Duodenal mucosa (tissue), 2 donors: ENCODE measurements around the gene CDK4.
"Not testable (repeated sequence)": the region's sequence is repeated elsewhere in the genome, so short reads cannot be mapped to it uniquely, and the experiment has no call there.

Experiments used
- H3K27ac ChIP-seq: one replicate; pipeline ENCODE4 v1.7.0; 2013; ENCODE audit warnings: low read depth, low read length
- H3K27me3 ChIP-seq, 2 donors: one replicate each; pipeline ENCODE4 v1.7.0; 2013; ENCODE audit warnings: low read length in 2 of 2, control low read depth in 1 of 2; ENCODE audit not compliant: insufficient read depth in 2 of 2, control insufficient read depth in 1 of 2
- H3K36me3 ChIP-seq, 2 donors: one replicate each; pipeline ENCODE4 v1.7.0; 2013; ENCODE audit warnings: low read length in 2 of 2, control low read depth in 1 of 2; ENCODE audit not compliant: insufficient read depth in 2 of 2, control insufficient read depth in 1 of 2
- H3K4me1 ChIP-seq, 2 donors: one replicate each; pipeline ENCODE4 v1.7.0; 2013; ENCODE audit warnings: low read length in 2 of 2, control low read depth in 1 of 2; ENCODE audit not compliant: insufficient read depth in 2 of 2, control insufficient read depth in 1 of 2
- H3K4me3 ChIP-seq, 2 donors: one replicate each; pipeline ENCODE4 v1.7.0; 2013; ENCODE audit warnings: low read length in 2 of 2, low read depth in 1 of 2
- H3K9ac ChIP-seq, 2 donors: one replicate each; pipeline ENCODE4 v1.7.0; 2013; ENCODE audit warnings: low read length in 2 of 2, low read depth in 1 of 2
- H3K9me3 ChIP-seq, 2 donors: one replicate each; pipeline ENCODE4 v1.7.0; 2013; ENCODE audit warnings: low read length in 2 of 2, control low read depth in 1 of 2; ENCODE audit not compliant: control insufficient read depth in 1 of 2

The CDK4 gene

GRCh38 chr12:57781801-57782200 is 29.7 kb upstream of the CDK4 start:
- H3K4me1 ChIP-seq, result peaks cover 14 to 32% of the 10 kb centered on the region in 2 donors
- peaks cover 8 to 20% of the 10 kb centered on the region in 2 donors for H3K36me3 ChIP-seq
- H3K4me3 ChIP-seq, result no peak overlapping the region
- H3K9ac ChIP-seq, result no peak overlapping the region
- no peaks in the 10 kb centered on the region for H3K27me3 ChIP-seq
- H3K27ac ChIP-seq, result no peak overlapping the region
- no peaks in the 10 kb centered on the region for H3K9me3 ChIP-seq

GRCh38 chr12:57781244-57781643 is 29.1 kb upstream of the CDK4 start:
- Histone ChIP-seq H3K4me1 (peaks cover 14 to 32% of the 10 kb centered on the region in 2 donors), H3K4me3 (no peak overlapping the region), H3K27me3 (no peaks in the 10 kb centered on the region), H3K9ac (no peak overlapping the region), H3K27ac (no peak overlapping the region), H3K9me3 (no peaks in the 10 kb centered on the region), H3K36me3 (peaks cover 3 to 15% of the 10 kb centered on the region in 2 donors)

- Histone ChIP-seq H3K4me3 (no peak overlapping the region), H3K27ac (no peak overlapping the region), H3K27me3 (no peaks in the 10 kb centered on the region), H3K4me1 (peaks cover 14 to 32% of the 10 kb centered on the region in 2 donors), H3K9ac (no peak overlapping the region), H3K36me3 (peaks cover 0 to 6% of the 10 kb centered on the region in 2 donors), H3K9me3 (no peaks in the 10 kb centered on the region)
These were observed 28.3 kb upstream of the CDK4 start for GRCh38 chr12:57780284-57780897.

GRCh38 chr12:57779736-57780135 is 27.6 kb upstream of the CDK4 start:
- H3K9me3 ChIP-seq, result no peaks in the 10 kb centered on the region
- H3K9ac ChIP-seq, result no peak overlapping the region
- H3K4me3 ChIP-seq, result no peak overlapping the region
- H3K27ac ChIP-seq, result no peak overlapping the region
- H3K36me3 ChIP-seq, result peaks cover 0 to 6% of the 10 kb centered on the region in 2 donors
- peaks cover 14 to 32% of the 10 kb centered on the region in 2 donors for H3K4me1 ChIP-seq
- H3K27me3 ChIP-seq, result no peaks in the 10 kb centered on the region

- H3K36me3 ChIP-seq, result peaks cover 0 to 3% of the 10 kb centered on the region in 2 donors
- H3K27ac ChIP-seq, result no peak overlapping the region
- H3K9me3 ChIP-seq, result no peaks in the 10 kb centered on the region
- no peak overlapping the region for H3K4me3 ChIP-seq
- no peaks in the 10 kb centered on the region for H3K27me3 ChIP-seq
- peaks cover 9 to 23% of the 10 kb centered on the region in 2 donors for H3K4me1 ChIP-seq
- H3K9ac ChIP-seq, result no peak overlapping the region
These were observed 25.8 kb upstream of the CDK4 start for GRCh38 chr12:57777911-57778310.

GRCh38 chr12:57777367-57777766 is 25.3 kb upstream of the CDK4 start:
- no peaks in the 10 kb centered on the region for H3K9me3 ChIP-seq
- H3K4me1 ChIP-seq, result peaks cover 8 to 20% of the 10 kb centered on the region in 2 donors
- H3K36me3 ChIP-seq, result peaks cover 0 to 3% of the 10 kb centered on the region in 2 donors
- H3K27ac ChIP-seq, result no peak overlapping the region
- no peaks in the 10 kb centered on the region for H3K27me3 ChIP-seq
- no peak overlapping the region for H3K9ac ChIP-seq
- H3K4me3 ChIP-seq, result no peak overlapping the region

- Histone ChIP-seq H3K9ac (no peak overlapping the region), H3K36me3 (peaks cover 0 to 3% of the 10 kb centered on the region in 2 donors), H3K4me3 (no peak overlapping the region), H3K27ac (no peak overlapping the region), H3K27me3 (no peaks in the 10 kb centered on the region), H3K4me1 (peaks cover 4 to 16% of the 10 kb centered on the region in 2 donors), H3K9me3 (no peaks in the 10 kb centered on the region)
These were observed 24.1 kb upstream of the CDK4 start for GRCh38 chr12:57776247-57776587.

GRCh38 chr12:57775563-57776246 is 23.6 kb upstream of the CDK4 start:
- H3K4me3 ChIP-seq, result no peak overlapping the region
- peaks cover under 1 to 3% of the 10 kb centered on the region in 2 donors for H3K36me3 ChIP-seq
- H3K9ac ChIP-seq, result no peak overlapping the region
- H3K4me1 ChIP-seq, result peaks cover 10 to 21% of the 10 kb centered on the region in 2 donors
- no peaks in the 10 kb centered on the region for H3K9me3 ChIP-seq
- no peak overlapping the region for H3K27ac ChIP-seq
- H3K27me3 ChIP-seq, result no peaks in the 10 kb centered on the region

- peaks cover 12 to 17% of the 10 kb centered on the region in 2 donors for H3K4me1 ChIP-seq
These were observed 22.9 kb upstream of the CDK4 start for GRCh38 chr12:57775044-57775443.

GRCh38 chr12:57774634-57775033 is 22.5 kb upstream of the CDK4 start:
- not testable (repeated sequence) for H3K9me3 ChIP-seq, H3K9ac ChIP-seq, H3K36me3 ChIP-seq, H3K27me3 ChIP-seq, H3K4me3 ChIP-seq, H3K27ac ChIP-seq
- H3K4me1 ChIP-seq, result peaks cover 12 to 17% of the 10 kb centered on the region in 2 donors

More at GRCh38 chr12:57775044-57775443, 22.9 kb upstream of the CDK4 start:
- no peak overlapping the region for H3K27ac ChIP-seq
- peaks cover 0 to 5% of the 10 kb centered on the region in 2 donors for H3K36me3 ChIP-seq
- no peak overlapping the region for H3K9ac ChIP-seq
- no peaks in the 10 kb centered on the region for H3K9me3 ChIP-seq
- no peaks in the 10 kb centered on the region for H3K27me3 ChIP-seq
- no peak overlapping the region for H3K4me3 ChIP-seq
